GM10266 (cell line): ENCODE data around the gene DROSHA.
"Not testable (repeated sequence)": the region's sequence is repeated elsewhere in the genome, so short reads cannot be mapped to it uniquely, and the experiment has no call there.

Experiments
- DNase-seq: peaks from one replicate; pipeline ENCODE4 v3.0.0; 2012; ENCODE audit errors: extremely low spot score
- CTCF ChIP-seq: IDR thresholded peaks from 2 replicates; pipeline ENCODE4 v1.5.1; 2012; ENCODE audit warnings: mild to moderate bottlenecking, low read depth; ENCODE audit not compliant: control insufficient read depth, insufficient read depth; ENCODE audit errors: missing control alignments

The DROSHA gene

DNA sequence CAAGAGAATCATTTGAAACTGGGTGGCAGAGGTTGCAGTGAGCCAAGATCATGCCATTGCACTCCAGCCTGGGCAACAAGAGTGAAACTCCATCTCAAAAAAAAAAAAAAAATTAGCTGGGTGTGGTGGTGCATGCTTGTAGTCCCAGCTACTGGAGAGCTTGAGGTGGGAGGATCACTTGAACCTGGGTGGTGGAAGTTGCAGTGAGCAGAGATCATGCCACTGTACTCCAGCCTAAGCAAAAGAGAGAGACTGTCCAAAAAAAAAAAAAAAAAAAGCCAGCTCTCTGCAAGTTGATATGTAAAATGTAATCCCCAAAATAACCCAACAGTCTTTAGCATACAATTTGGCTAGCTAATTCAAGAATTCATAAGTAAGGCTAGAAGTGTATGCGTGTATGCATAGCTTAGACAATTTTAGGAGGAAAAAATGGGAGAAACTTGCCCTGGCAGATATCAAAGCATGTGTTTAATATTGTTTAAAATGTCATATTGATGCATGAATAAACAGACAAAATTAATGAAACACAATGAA lies 36.5 kb upstream of the DROSHA start:
- TF ChIP-seq CTCF = no peak
- DNase-seq = no peak

DNA sequence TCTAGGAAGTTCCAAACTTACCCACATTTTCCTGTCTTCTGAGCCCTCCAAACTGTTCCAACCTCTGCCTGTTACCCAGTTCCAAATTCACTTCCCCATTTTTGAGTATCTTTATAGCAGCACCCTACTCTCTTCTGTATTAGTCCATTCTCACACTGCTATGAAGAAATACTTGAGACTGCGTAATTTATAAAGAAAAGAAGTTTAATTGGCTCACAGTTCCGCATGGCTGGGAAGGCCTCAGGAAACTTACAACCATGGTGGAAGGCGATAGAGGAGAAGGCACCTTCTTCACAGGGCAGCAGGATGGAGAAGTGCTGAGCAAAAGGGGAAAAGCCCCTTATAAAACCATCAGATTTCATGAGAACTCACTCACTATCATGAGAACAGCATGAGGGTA lies 34.5 kb upstream of the DROSHA start:
- DNase-seq = not testable (repeated sequence)

- no peak for TF ChIP-seq CTCF
- no peak for DNase-seq
These were observed 31.3 kb upstream of the DROSHA start for GRCh38 chr5:31563216-31563615.

DNA sequence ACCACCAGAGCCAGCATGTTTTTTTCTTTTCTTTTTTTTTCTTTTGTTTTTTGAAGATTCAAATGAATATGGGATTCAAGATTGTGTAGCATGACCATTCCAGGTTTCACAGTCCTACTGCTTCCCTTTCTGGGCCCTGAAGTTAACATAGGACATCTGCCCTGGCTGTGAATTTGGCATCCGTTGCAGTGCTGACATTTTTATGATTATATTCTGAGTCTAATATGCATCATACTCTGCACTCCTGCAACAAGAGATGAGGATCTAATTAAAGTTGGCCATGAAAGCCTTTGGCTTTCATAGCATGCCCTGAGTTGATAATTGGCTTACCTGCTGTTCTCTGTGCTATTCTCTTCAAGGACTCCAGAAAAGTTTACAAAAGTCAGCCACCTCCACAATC lies 30.1 kb upstream of the DROSHA start:
- DNase-seq = no peak
- TF ChIP-seq CTCF = no peak

GRCh38 chr5:31559942-31560341 lies 28.0 kb upstream of the DROSHA start:
- DNase-seq = no peak

DNA sequence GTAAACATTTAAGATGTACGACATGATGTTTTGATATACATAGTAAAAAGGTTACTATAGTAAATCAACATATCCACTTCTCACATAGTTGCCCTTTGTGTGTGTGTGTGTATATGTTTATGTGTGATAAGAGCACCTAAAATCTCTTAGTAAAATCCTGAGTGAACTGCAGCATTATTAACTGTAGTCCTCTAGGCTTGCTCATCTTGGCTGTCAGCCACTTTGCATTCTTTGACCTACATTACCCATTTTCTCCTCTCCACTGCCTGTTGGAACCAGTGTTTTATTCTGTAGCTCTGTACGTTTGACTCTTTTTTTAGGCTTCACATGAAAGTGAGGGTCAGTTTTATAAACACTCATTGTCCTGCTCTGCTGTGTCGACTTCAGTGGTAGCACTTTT lies 24.6 kb upstream of the DROSHA start:
- TF ChIP-seq CTCF = no peak
- DNase-seq = no peak

More at GRCh38 chr5:31559942-31560341, 28.0 kb upstream of the DROSHA start:
- TF ChIP-seq CTCF = no peak

DNA sequence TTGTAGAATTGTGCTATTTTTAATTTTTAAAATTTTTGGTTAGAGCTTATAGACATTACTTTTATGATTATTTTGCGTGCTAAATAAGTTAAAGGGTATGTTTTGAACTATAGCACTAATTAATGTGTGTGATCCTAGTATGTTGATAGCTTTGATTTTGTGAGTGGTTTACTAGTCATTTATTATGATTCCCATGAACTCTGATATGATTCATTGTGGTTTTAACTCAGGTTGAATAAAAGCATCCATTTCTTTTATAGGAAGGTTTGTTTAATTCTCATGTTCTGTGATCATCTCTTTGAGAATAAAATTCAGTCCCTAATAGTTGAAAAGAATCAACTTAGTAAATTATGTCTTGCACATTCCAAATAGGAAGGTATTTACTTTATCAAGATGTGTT lies 22.7 kb upstream of the DROSHA start:
- no peak for TF ChIP-seq CTCF
- no peak for DNase-seq

GRCh38 chr5:31553863-31554262 lies 22.0 kb upstream of the DROSHA start:
- DNase-seq = no peak
- no peak for TF ChIP-seq CTCF
